Kidney glomerular epithelial cell (primary cell): ENCODE results near the gene OR51G2.
A peak's percentile ranks its signal among the peaks of the same experiment; 100 is the strongest.
"Not testable (repeated sequence)": the region's sequence is repeated elsewhere in the genome, so short reads cannot be mapped to it uniquely, and the experiment has no call there.

Source experiments
- DNase-seq: peaks from one replicate; lab custom pipeline; 2025; lab: John Stamatoyannopoulos, UW

The OR51G2 gene, protein sequence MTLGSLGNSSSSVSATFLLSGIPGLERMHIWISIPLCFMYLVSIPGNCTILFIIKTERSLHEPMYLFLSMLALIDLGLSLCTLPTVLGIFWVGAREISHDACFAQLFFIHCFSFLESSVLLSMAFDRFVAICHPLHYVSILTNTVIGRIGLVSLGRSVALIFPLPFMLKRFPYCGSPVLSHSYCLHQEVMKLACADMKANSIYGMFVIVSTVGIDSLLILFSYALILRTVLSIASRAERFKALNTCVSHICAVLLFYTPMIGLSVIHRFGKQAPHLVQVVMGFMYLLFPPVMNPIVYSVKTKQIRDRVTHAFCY

DNA sequence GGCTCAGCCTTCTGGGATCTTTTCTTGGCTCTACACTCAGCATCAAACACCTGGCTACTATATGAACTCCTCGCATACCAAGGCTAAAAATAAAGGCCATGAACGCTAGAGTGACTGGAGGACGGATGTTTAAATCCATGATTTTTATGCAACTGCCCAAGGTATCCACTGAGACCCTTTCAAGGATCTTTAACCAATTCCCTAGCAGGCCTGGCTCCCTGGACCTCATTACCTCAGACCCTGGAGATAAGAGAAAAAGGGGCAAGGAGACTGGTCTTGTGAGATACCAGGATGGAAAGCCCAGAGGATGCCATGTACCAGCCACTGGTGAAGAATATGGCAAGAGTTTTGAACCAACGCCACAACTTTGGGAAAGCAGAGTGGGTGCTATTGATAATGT, at the start of gene OR51G2:
OR51G2 (minus strand) TSS at position 101 of the 400 bp plus-strand sequence. CDS start 3,687 bp downstream, outside the sequence.
- DNase-seq: no peak

DNA sequence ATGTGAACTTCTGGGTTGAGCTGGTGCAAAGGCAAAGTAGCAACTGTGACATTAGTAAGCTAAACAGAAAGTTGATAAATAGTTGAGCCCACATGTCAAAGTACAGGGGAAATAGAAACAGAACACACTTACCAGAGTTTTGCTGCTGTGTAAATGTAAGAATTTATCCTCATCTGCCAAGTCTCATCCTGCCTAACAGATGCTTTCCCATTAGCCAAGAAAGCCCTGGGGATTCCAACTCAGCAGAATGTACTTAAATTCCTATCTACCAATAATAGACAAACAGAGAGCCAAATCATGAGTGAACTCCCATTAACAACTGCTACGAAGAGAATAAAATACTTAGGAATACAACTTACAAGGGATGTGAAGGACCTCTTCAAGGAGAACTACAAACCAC, 43.7 kb upstream of the OR51G2 start:
- DNase-seq: no peak

DNA sequence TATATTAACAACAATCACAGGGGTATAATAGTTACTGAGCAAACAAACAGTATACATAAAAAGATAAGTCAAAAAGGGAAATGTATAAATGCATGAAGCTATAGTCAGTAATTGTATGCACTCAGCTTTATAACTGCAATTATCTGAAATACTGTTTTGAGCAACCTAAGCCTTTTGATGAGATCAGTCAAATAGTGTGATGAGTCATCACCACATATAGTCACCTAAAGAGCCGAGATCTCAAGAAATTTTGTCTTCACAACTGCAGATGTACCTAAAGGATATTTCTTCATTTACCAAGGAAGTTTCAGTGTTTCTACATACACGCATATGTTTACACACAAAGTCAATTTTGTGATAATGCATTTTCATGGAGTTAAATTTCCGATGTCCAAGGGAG, 41.7 kb upstream of the OR51G2 start:
- no peak for DNase-seq

DNA sequence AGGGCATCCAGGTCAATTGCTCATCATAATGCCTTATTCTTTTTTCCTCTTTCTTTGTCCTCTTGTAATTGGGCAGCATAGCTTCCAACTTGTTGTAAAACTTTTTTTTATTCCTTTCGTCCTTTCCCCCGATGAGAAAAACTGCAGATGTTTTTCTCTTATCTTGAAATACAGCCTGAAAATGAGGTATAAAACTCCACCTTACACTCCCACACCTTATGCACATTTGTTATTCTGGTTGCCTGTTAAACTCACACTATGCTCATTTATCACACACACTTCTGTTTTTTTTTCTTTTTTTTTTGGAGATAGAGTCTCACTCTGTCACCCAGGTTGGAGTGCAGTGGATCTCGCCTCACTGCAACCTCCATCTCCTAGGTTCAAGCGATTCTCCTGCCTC, 38.2 kb upstream of the OR51G2 start:
- no peak for DNase-seq

DNA sequence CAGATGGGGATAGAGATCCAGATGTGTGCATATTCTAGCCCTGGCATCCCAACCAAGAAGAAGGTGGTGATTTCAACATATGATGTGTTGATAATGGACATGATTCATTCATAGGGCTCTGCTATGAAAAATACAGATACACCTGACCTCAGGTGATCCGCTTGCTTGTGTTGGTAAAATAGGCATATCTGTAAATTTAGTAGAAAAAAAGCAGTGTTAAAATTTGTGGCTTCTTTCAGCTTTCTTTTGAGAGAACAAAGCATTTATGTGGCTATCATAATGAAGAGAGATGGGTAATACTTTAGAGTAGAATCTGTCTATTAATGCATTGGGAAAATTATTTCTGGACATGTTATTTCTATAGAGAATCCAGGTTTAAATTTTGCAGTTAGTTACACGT, 36.5 kb upstream of the OR51G2 start, which contains the start of gene OR51A2:
OR51A2 (minus strand) TSS at position 101 of the 400 bp plus-strand sequence; CDS start at position 101, 0 bp downstream.
- DNase-seq: not testable (repeated sequence)

DNA sequence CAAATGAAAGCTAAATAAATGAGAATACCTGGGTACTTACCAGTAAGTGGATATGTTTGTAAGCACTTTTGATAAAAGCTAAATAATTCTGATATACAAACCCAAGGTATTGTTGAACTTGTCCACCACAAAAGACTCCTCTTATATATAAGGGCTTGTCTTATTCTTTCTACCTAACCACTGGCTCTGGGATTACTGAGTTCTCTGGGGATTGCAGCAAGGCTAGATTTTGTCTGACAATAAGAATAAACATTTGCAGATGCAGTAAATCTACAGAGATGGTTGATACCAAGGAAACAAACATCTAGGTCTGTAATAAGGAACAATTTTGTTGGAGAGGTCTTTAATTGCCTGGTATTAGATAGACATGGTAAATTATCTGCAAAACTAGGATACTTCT, 28.4 kb upstream of the OR51G2 start, which contains the start of gene OR51A4:
OR51A4 (minus strand) TSS at position 101 of the 400 bp plus-strand sequence. CDS start 505 bp downstream, outside the sequence.
- DNase-seq: no peak

DNA sequence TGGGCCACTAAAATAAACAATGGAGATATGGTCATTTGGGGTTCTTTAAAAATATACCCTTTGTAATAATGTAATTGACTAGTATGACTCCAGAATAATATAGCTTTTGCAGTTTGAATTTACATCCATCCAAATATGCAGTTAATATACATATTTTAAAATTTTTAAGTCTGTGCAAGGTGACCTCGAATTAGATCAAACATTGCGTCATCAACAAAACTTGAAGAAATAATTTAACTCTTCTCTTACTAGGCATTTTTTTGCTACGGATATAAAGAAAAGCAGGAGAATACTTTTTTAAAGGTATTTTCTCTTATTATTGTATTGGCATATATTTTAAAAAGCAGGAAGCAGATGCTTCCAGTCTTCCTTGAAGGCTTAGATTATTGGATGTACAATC, 17.6 kb upstream of the OR51G2 start:
- DNase-seq: no peak

DNA sequence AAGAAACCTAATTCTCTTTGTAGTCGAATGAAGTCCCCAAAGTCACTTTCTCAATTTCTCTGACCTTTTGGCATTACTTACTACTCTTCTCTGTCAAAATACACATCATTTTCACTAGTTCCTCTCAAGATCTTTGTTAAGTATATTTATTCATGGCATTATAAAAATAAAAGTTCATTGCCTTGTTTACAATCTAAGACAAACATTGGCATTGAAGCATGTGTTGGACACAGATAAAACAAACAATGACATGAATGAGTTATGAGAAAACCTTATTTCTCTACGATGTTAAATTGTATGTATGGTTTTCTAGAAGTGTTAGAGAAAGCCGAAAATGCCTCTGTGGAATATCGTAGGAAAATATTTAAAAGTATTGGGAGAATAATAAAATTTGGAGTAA, 13.6 kb upstream of the OR51G2 start:
- no peak for DNase-seq

DNA sequence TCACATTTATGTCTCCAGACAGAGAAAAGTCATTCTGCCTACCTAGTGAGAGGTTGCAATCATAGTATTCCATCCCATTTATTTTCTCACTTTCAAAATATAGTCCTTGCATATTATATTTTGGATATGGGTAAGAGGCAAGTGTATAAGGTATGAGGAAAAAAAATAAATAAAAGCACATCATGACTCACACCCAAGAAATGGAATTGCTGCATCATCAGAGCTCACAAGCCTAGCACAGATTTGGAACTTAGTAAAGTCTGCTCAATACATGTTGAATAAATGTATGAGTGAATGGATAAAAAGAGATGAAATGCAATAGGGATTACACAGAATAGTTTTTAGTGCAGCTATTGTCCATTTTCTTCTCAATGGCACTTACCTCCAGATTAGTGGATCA, 7.5 kb upstream of the OR51G2 start:
- DNase-seq: no peak

DNA sequence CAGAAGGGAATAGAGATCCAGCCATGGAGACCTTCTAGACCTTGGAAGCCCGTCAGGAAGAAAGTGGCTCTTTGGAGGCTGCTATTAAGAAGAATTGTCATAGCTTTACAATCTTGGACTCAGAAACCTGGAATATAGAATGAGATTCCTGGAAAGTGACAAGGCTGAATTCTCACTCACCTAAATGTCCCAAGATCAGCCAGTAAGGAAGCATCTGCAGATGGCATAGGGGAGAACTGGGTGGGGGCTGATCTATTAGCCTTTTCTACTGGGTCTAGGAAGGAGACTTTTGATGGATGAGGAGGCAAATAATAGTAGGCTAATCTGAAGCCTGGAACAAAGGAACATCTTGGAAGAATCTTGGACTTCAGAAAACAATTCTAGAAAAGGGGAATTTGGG, 5.1 kb upstream of the OR51G2 start, which contains the start of gene OR51G1:
OR51G1 (minus strand) TSS at position 101 of the 400 bp plus-strand sequence; CDS start at position 101, 0 bp downstream.
- DNase-seq: no peak

DNA sequence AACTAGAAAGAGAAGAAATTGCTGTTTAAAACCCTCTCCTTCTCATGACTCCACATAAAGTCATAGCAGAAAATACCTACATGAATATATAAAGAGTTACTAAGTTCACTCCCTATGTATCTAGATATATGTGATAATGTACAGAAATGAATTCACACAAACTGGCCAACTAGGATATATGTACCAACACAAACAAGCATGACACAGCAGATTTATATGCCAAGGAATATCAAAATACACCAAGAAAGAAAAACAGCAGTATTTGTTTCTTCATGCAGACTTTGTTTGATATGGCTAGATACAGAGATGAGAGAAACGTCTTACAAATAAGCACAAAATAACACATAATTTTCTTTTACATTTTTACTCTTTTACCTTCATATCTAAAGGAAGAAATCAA, 3.2 kb upstream of the OR51G2 start:
- DNase-seq: no peak

DNA sequence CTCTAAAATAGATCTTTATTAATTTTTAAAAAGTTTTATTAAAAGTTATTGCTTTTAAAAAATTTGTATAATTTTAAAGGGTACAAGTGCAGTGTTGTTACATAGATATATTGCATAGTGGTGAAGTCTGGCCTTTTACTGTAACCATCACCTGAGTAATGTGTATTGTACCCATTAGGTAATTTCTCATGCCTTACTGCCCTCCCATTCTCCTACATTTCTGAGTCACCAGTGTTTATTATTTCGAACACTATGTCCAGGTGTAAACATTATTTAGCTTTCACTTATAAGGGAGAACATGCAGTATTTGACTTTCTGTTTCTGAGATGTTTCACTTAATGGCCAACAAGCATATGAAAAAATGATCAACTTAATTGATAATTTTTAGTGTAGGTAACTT, 2.6 kb upstream of the OR51G2 start:
- DNase-seq: no peak

DNA sequence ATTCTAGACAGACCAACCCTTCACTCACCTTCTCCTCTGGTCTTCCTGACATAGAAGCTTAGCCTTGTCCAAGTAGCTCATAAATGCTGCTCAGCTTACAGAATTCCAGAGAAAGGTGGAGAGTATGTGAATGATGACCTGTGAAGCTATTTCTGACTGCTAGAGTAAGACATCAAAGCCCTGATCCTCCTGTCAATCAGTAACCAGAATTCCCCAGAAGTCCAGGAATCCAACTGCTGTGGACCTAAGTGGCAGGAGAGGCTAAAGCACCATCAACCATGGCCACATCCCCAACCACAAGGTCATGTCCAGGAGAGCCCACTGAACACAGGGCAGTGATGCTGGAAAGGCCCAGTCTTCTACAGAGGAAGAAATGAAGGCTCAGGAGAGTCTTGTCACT, 2.6 kb downstream of the OR51G2 start:
- peak; percentile 29 for DNase-seq

DNA sequence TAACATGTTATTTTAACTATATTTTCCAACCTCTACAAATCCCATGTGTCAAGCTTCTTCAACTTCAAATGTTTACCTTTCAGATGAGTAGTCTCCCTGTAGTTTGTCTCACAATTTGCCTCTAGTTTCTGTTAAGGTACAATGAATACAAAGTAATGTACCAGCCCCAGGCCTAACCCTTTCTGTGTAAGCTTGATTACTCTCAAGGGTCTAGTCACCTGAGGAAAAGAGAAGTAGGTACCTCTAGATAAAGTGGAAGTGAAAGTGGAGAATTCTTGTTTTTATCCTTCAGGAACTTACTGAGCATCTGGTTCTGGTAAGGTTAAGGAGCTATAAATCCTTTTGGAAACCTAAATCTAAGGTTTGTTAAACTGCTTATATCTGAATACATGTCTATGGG, 15.7 kb downstream of the OR51G2 start, which contains the start of gene OR51A7:
OR51A7 (plus strand) TSS at position 300 of the 400 bp plus-strand sequence. CDS start 3,587 bp downstream, outside the sequence.
- no peak for DNase-seq

DNA sequence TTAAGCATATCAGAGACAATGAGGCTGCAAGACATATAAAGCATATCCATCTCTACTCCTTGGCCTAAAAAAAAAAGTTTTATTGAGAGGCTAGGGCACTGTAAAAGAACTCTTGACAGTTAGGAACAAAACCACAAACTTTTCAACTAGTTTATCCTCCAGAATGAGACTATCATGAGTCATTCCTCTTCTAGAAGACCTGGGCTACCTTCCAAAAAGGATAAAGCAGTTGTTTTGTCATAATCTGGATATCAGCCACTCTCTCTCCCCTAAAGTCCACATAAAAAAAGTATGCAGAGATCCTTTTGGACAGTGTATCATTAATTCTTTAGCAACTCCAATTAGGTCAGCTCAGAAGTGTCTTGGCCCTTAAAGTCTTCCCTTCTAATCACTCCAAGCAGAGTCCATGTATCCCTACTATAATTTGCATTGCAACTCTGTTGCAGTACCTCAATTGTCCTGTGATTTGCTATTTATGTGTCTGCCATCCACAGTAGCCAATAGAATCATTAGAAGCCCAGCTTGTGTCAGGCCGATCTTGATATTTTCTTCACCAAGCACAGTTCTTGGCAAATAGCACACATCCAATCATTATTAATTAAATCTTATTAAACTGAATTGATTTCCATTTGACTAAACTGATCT, 27.0 kb downstream of the OR51G2 start:
- peak; percentile 63 for DNase-seq

DNA sequence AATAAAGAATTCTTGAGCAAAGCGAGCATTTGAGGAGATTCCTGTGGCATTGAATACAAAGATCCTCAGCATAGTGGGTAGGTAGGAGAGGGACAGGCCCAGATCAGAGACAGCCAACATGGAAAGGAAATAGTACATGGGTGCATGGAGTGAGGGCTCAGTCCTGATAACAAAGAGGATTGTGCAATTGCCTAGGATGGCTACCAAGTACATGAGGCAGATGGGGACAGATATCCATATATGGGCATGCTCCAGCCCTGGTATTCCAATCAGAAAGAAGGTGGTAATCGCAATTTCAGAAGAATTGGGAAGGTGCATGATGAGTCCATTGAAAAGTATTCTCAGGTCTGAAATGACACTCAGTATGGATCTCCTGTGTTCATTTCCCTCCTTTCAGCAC, 28.9 kb downstream of the OR51G2 start:
- no peak for DNase-seq

DNA sequence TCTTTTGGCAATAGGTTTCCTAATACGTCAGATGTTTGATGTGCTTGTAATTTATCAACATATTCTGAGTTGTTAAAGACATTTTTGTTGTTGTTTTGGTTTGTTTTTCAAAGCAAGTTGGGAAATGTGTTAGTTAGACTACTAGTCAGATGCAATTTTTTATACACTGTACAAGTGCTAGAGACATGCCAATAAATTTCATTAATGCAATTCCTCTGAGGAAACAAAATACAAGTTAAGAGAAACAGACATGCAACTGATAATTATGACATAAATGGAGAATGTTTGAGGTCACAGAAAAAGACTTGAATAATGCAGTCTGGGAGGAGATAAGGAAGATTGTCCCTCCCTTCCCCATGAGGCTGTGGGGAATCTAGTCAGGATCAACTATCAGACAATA, 31.6 kb downstream of the OR51G2 start:
- DNase-seq: no peak

DNA sequence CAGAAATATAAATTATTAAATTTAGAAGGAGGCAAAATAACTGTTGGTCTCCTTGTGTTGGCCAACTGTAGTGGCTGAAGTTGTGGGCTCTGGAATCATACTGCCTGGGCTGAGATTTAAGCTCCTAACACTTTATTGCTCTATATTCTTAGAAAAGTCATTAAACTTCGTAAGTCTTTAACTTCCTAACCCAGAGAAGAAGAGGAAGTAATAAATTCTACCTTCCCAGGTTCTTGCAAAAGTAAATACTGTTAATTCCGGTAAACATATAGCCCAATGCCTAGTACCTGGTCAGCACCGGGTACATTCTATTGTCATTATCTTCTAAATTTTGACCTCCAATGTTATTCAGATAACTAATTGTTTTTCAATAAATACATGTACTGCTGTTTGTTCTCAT, 33.0 kb downstream of the OR51G2 start:
- DNase-seq: no peak

DNA sequence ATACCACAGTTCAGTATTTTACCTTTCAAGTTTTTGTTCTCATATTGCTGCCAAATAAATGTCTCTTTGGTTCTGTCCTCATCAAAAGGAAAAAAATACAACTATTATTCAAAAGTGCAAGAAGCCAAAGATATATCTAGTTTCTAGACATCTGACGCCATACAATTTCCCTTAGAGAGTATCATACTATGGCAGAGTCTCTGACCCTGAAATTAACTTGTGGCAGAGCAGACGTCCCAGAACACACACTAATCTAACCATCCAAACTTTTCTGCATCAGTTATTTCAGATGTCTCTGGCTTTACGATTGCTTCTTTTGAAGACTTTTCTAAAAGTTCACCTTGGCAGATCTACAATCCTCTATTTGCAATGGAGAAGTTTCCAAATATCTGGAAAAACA, 34.8 kb downstream of the OR51G2 start:
- DNase-seq: no peak

DNA sequence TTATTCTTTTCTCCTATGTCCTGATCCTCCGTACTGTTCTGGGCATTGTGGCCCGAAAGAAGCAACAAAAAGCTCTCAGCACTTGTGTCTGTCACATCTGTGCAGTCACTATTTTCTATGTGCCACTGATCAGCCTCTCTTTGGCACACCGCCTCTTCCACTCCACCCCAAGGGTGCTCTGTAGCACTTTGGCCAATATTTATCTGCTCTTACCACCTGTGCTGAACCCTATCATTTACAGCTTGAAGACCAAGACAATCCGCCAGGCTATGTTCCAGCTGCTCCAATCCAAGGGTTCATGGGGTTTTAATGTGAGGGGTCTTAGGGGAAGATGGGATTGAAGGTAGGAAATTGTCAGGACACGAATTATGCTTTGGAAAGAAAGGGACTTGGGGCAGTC, 36.6 kb downstream of the OR51G2 start:
- DNase-seq: no peak

DNA sequence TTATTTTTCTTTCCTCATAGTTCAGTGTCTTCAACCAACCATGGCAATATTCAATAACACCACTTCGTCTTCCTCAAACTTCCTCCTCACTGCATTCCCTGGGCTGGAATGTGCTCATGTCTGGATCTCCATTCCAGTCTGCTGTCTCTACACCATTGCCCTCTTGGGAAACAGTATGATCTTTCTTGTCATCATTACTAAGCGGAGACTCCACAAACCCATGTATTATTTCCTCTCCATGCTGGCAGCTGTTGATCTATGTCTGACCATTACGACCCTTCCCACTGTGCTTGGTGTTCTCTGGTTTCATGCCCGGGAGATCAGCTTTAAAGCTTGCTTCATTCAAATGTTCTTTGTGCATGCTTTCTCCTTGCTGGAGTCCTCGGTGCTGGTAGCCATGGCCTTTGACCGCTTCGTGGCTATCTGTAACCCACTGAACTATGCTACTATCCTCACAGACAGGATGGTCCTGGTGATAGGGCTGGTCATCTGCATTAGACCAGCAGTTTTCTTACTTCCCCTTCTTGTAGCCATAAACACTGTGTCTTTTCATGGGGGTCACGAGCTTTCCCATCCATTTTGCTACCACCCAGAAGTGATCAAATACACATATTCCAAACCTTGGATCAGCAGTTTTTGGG, 37.2 kb downstream of the OR51G2 start, which contains the start of gene OR51T1:
OR51T1 (plus strand) TSS at position 41 of the 641 bp plus-strand sequence; CDS start at position 41, 0 bp downstream.
- DNase-seq: peak; percentile 44

DNA sequence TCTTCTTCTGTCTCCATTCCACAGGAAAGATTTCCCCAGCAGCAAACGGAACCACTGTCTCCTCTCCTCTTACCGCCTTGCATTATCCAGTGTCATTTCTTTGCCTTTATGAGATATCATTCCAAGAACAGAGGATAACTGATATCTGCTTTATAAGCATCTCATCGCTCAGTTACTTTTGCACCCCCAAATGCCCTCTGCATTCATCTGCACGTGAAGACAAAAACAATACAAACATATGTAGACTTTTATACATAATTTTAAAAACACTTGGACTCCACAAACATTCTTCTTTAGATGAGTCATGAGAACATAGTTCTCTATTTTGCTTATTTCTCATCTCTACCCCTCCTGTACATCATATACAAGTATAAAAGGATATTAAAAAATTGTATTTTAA, 38.0 kb downstream of the OR51G2 start:
- DNase-seq: no peak

DNA sequence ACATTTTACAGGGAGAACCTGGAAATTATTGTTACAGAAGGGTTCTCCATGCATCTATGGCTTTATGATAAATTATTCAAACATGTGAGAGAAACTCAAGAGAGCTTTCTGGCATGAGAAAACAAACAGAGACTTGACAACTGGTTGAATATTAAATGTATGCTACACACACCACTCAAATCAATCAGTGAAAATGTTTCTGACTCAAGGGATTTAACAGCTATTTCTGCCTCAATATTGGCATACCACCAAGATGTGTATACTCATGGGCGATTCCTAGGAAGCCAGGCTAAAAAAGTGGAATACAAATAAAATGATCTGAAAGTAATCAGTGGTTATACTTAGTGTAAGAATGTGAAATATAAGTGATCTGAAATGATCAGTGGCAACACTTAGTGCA, 53.3 kb downstream of the OR51G2 start:
- DNase-seq: peak; percentile 32
